ENCODE measurements around the gene TMEM185A. TPM values are rescaled to one million over a fixed set of nuclear protein-coding genes. Genes with fewer than 3 reads are reported as not detected.
"Not testable (repeated sequence)": the region's sequence is repeated elsewhere in the genome, so short reads cannot be mapped to it uniquely, and the experiment has no call there.

TMEM185A gene
- total RNA-seq, 2 experiments from 2014 or later, result 6.3 to 7.2 TPM

DNA sequence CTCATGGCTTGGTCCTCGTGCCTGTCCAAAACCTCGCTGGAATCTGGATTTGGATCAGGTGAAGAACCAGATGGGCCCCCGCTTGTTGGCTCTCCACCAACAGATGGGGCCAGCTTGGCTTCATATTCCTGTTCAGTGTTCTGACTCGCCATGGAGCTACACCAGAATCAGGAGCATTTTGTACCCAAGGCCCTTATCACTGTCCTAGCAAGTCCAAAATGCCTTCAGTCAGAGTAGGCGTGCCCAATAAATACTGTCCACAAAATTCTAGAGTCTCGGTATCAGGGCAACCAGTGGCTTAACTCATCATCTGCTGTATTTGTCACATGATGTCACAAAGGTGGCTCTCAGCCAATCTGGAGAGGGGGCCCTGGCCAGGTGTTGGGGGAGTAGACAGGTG is 81.9 kb downstream of the TMEM185A start, which contains the start of gene HSFX3:
TSS of gene HSFX3 (minus strand) at position 224 of the 400 bp plus-strand sequence. CDS start at position 152, 72 bp downstream.
- H3K9me3 ChIP-seq (ENCODE audit: control insufficient read depth in 1 of 2, insufficient read depth in 1 of 2, low read length in 2 of 2); H3K36me3 Mint-ChIP-seq (ENCODE audit: low read depth); H3K27ac Mint-ChIP-seq; H3K36me3 ChIP-seq (ENCODE audit: insufficient read depth, low read length); DNase-seq; H3K27me3 Mint-ChIP-seq; H3K9me3 Mint-ChIP-seq; H3K4me3 Mint-ChIP-seq; intact Hi-C loops (cut with DNase I, micrococcal nuclease); POLR2A ChIA-PET; CTCF ChIA-PET; H3K4me3 ChIP-seq (ENCODE audit: low read length); H3K27ac ChIP-seq (ENCODE audit: low read depth in 1 of 2, low read length in 2 of 2); H3K27me3 ChIP-seq (ENCODE audit: control insufficient read depth in 1 of 2, insufficient read depth in 2 of 2, low read length in 2 of 2); H3K4me1 ChIP-seq (ENCODE audit: insufficient read depth, low read length); H3K4me1 Mint-ChIP-seq (ENCODE audit: low read depth); ATAC-seq (ENCODE audit: poor library complexity): not testable (repeated sequence)

DNA sequence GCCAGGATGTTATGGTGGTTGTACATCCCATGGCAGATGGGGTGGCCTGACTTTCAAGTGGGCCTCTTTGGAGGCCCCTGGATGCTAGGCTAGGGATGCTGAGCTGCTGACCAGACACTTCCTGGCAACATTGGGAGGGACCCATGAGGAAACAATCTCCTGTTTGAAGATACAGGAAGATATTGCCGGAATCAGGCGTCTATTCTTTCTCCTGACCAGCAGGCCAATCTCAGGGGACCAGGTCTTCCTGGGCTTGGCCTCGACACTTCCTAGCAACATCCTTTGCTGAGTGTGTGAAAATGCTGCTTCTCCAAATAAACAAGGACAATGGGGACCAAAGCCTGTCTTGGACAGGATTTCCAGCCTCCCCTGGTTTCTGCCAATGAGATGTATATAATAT is 83.8 kb downstream of the TMEM185A start:
- H3K4me3 ChIP-seq (ENCODE audit: low read length); H3K27ac ChIP-seq (ENCODE audit: low read depth in 1 of 2, low read length in 2 of 2); H3K27ac Mint-ChIP-seq; H3K9me3 Mint-ChIP-seq; H3K36me3 ChIP-seq (ENCODE audit: insufficient read depth, low read length); H3K4me1 Mint-ChIP-seq (ENCODE audit: low read depth); H3K36me3 Mint-ChIP-seq (ENCODE audit: low read depth); H3K27me3 ChIP-seq (ENCODE audit: control insufficient read depth in 1 of 2, insufficient read depth in 2 of 2, low read length in 2 of 2); CTCF ChIA-PET; H3K9me3 ChIP-seq (ENCODE audit: control insufficient read depth in 1 of 2, insufficient read depth in 1 of 2, low read length in 2 of 2); H3K4me3 Mint-ChIP-seq; H3K27me3 Mint-ChIP-seq; intact Hi-C loops (cut with DNase I, micrococcal nuclease); DNase-seq; POLR2A ChIA-PET; ATAC-seq (ENCODE audit: poor library complexity); H3K4me1 ChIP-seq (ENCODE audit: insufficient read depth, low read length): not testable (repeated sequence)

DNA sequence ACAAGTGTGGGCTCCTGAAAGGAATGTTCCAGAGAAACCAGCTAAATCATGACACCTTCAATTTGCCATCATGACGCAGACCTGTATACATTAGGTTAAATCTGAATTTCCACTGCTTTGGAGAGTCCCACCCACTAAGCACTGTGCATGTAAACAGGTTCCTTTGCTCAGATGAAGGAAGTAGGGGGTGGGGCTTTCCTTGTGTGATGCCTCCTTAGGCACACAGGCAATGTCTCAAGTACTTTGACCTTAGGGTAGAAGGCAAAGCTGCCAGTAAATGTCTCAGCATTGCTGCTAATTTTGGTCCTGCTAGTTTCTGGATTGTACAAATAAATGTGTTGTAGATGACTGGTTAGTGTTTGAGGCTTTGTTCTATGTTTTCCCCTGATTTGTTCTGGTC is 84.6 kb downstream of the TMEM185A start:
- H3K9me3 Mint-ChIP-seq; H3K4me3 ChIP-seq (ENCODE audit: low read length); H3K27me3 ChIP-seq (ENCODE audit: control insufficient read depth in 1 of 2, insufficient read depth in 2 of 2, low read length in 2 of 2); H3K4me1 ChIP-seq (ENCODE audit: insufficient read depth, low read length); intact Hi-C loops (cut with DNase I, micrococcal nuclease); H3K4me1 Mint-ChIP-seq (ENCODE audit: low read depth); H3K36me3 Mint-ChIP-seq (ENCODE audit: low read depth); H3K36me3 ChIP-seq (ENCODE audit: insufficient read depth, low read length); DNase-seq; POLR2A ChIA-PET; H3K27ac ChIP-seq (ENCODE audit: low read depth in 1 of 2, low read length in 2 of 2); H3K4me3 Mint-ChIP-seq; H3K27ac Mint-ChIP-seq; ATAC-seq (ENCODE audit: poor library complexity); H3K9me3 ChIP-seq (ENCODE audit: control insufficient read depth in 1 of 2, insufficient read depth in 1 of 2, low read length in 2 of 2); H3K27me3 Mint-ChIP-seq; CTCF ChIA-PET: not testable (repeated sequence)

Other genes with a start within 250 kb of the TMEM185A start
- gene IDS, start 126.5 kb downstream of the TMEM185A start, total RNA-seq, result 100 to 1,000 TPM; 256 to 260 TPM
- gene EOLA1, start 90.8 kb downstream of the TMEM185A start, total RNA-seq, result 10 to 100 TPM; 63.1 to 68.5 TPM
- not detected for gene HSFX3, start 81.9 kb downstream of the TMEM185A start, total RNA-seq
- not detected for gene MAGEA9B, start 44.3 kb downstream of the TMEM185A start, total RNA-seq
- gene HSFX2, start 36.5 kb downstream of the TMEM185A start, total RNA-seq, result not detected
- not detected for gene MAGEA11, start 80.3 kb upstream of the TMEM185A start, total RNA-seq
- gene HSFX1, start 142.3 kb upstream of the TMEM185A start, total RNA-seq, result under 1 TPM in 1 of 2 experiments, not detected in 1; 0.30 TPM
- gene MAGEA9, start 150.1 kb upstream of the TMEM185A start, total RNA-seq, result not detected
- gene MAGEA8, start 249.4 kb upstream of the TMEM185A start, total RNA-seq, result not detected

Measured in CD4-positive, alpha-beta T cell (primary cell).